MCF 10A (cell line): ENCODE data around the gene C2orf81. TPM values are rescaled to one million over a fixed set of nuclear protein-coding genes. Genes with fewer than 3 reads are reported as not detected.
A peak's percentile ranks its signal among the peaks of the same experiment; 100 is the strongest.

Source experiments
- BruUV-seq: library from RNA; stranded (reverse); fragments of 400-500 nt; replicated peaks from 2 replicates; lab custom pipeline; 2021; lab: Mats Ljungman, UMichigan
- CTCF ChIA-PET: fragments of 300-600 bp; sonication (Branson Sonifier 250); formaldehyde crosslinking; extraction: SDS; loops from one replicate; lab custom pipeline; 2021; ENCODE audit warnings: antibody characterized with exemption, inconsistent platforms; lab: Yijun Ruan, JAX
- POLR2A ChIA-PET: fragments of 300-600, 350-650 bp; sonication (Branson Sonifier 250); formaldehyde crosslinking; extraction: SDS; loops from one replicate; lab custom pipeline; 2020; ENCODE audit warnings: antibody characterized with exemption, inconsistent platforms; lab: Yijun Ruan, JAX
- DNase-seq: peaks from one replicate; pipeline ENCODE4 v3.0.0-alpha.2; 2018; ENCODE audit not compliant: unreplicated experiment
- H3K27ac Mint-ChIP-seq: one replicate; pipeline ENCODE4 v1.8.0; 2022; ENCODE audit warnings: mild to moderate bottlenecking, low read depth, mixed read lengths; ENCODE audit not compliant: unreplicated experiment
- H3K27me3 Mint-ChIP-seq: one replicate; pipeline ENCODE4 v1.8.0; 2022; ENCODE audit warnings: mixed read lengths; ENCODE audit not compliant: insufficient read depth, unreplicated experiment
- H3K36me3 Mint-ChIP-seq: one replicate; pipeline ENCODE4 v1.8.0; 2022; ENCODE audit warnings: mild to moderate bottlenecking, moderate library complexity, mixed read lengths; ENCODE audit not compliant: insufficient read depth, unreplicated experiment
- H3K4me1 Mint-ChIP-seq: one replicate; pipeline ENCODE4 v1.8.0; 2022; ENCODE audit warnings: mixed read lengths; ENCODE audit not compliant: insufficient read depth, unreplicated experiment
- H3K4me3 Mint-ChIP-seq: one replicate; pipeline ENCODE4 v1.8.0; 2022; ENCODE audit warnings: mild to moderate bottlenecking, moderate library complexity, mixed read lengths; ENCODE audit not compliant: unreplicated experiment
- H3K9me3 Mint-ChIP-seq: one replicate; pipeline ENCODE4 v1.8.0; 2022; ENCODE audit warnings: mixed read lengths; ENCODE audit not compliant: unreplicated experiment
- CTCF ChIP-seq: fragments of 200-600 bp; IDR thresholded peaks from one replicate; pipeline ENCODE4 v1.8.0; 2022; ENCODE audit warnings: antibody characterized with exemption, mild to moderate bottlenecking; ENCODE audit not compliant: unreplicated experiment
- intact Hi-C: fragments of 100-400 bp; cut with micrococcal nuclease; formaldehyde crosslinking; loops from 2 replicates; pipeline ENCODE4 v1.14.1; 2022
- total RNA-seq: library from RNA; stranded (reverse); gene quantifications from 2 replicates; pipeline ENCODE4 v1.2.3, GENCODE V29; 2022

Gene C2orf81
- total RNA-seq, 1 experiment from 2014 or later = 5.6 TPM

- Mint-ChIP-seq H3K4me3 (no peak overlapping the region), H3K27me3 (no peaks in the 10 kb centered on the region), H3K27ac (no peak overlapping the region), H3K4me1 (peaks cover 22% of the 10 kb centered on the region), H3K9me3 (no peaks in the 10 kb centered on the region), H3K36me3 (peaks cover 72% of the 10 kb centered on the region)
- BruUV-seq = no TSS peak
- no peak for TF ChIP-seq CTCF
- intact Hi-C loops = no loop called here
- ChIA-PET CTCF (interaction anchor here (0.7 to 1.5 kb wide), 2 partner anchors 14 to 31 kb away, joined by 3 read pairs; no protein-coding TSS in a partner anchor), POLR2A (interaction anchor here (0.6 to 4.8 kb wide), 4 partner anchors 12 to 38 kb away, joined by 3 to 38 read pairs (median 5); partner anchors contain the start of gene RTKN)
- no peak for DNase-seq
Observed at GRCh38 chr2:74426181-74426758, 4.9 kb upstream of the C2orf81 start.

DNA sequence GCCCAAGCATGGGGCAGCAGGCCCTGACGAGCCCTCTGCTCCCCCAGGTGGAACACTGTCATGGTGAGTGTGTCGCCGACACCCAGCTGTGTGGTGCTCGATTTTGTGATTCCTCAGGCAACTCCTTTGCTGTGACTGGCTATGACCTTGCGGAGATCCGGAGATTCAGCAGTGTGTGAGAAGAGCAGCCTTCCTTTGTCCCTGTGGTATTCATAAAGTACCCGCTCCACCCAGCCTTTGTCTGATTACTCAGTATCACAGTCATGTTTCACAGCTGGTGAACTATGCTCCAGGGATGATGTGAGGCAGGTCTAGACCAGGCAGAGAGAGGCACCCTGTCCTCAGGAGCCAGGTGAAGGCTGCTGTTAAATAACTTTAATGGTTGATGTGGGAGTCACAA, 4.1 kb upstream of the C2orf81 start:
- Mint-ChIP-seq H3K27ac (peak overlapping the region; percentile 1), H3K4me1 (peaks cover 28% of the 10 kb centered on the region), H3K4me3 (no peak overlapping the region), H3K9me3 (no peaks in the 10 kb centered on the region), H3K27me3 (no peaks in the 10 kb centered on the region), H3K36me3 (peaks cover 72% of the 10 kb centered on the region)
- CTCF ChIA-PET = no interaction called here
- TF ChIP-seq CTCF = no peak
- no TSS peak for BruUV-seq
- DNase-seq = no peak
- intact Hi-C loops = no loop called here
- POLR2A ChIA-PET = interaction anchor here (0.6 to 4.8 kb wide), 5 partner anchors 11 to 39 kb away, joined by 3 to 38 read pairs (median 7); partner anchors contain the start of genes INO80B and RTKN

- Mint-ChIP-seq H3K27me3 (no peaks in the 10 kb centered on the region), H3K36me3 (peaks cover 67% of the 10 kb centered on the region), H3K4me1 (peaks cover 33% of the 10 kb centered on the region), H3K27ac (peak overlapping the region; percentile 1), H3K9me3 (no peaks in the 10 kb centered on the region), H3K4me3 (no peak overlapping the region)
- intact Hi-C loops = no loop called here
- DNase-seq = no peak
- TF ChIP-seq CTCF = no peak
- no TSS peak for BruUV-seq
- ChIA-PET CTCF (no interaction called here), POLR2A (interaction anchor here (1.8 to 4.8 kb wide), 3 partner anchors 14 to 33 kb away, joined by 7 to 38 read pairs (median 7); partner anchors contain the start of genes INO80B and RTKN)
Observed at GRCh38 chr2:74424995-74425406, 3.6 kb upstream of the C2orf81 start.

GRCh38 chr2:74424139-74424992, 2.9 kb upstream of the C2orf81 start:
- intact Hi-C loops = no loop called here
- Mint-ChIP-seq H3K36me3 (peaks cover 60% of the 10 kb centered on the region), H3K4me1 (peaks cover 33% of the 10 kb centered on the region), H3K27ac (no peak overlapping the region), H3K9me3 (no peaks in the 10 kb centered on the region), H3K27me3 (no peaks in the 10 kb centered on the region), H3K4me3 (no peak overlapping the region)
- DNase-seq = no peak
- ChIA-PET CTCF (interaction anchor here (0.7 to 0.9 kb wide), 2 partner anchors 32 to 600 kb away, joined by 3 read pairs; no protein-coding TSS in a partner anchor), POLR2A (interaction anchor here (0.7 to 4.8 kb wide), 4 partner anchors 15 to 34 kb away, joined by 4 to 38 read pairs (median 7); partner anchors contain the start of genes INO80B, RTKN and WBP1)
- TF ChIP-seq CTCF = no peak
- BruUV-seq = no TSS peak
